ENCODE measurements around the gene S1PR3.

GRCh38 chr9:89046832-89047231 is 55.6 kb downstream of the S1PR3 start:
- TF ChIP-seq, protein P1, sequence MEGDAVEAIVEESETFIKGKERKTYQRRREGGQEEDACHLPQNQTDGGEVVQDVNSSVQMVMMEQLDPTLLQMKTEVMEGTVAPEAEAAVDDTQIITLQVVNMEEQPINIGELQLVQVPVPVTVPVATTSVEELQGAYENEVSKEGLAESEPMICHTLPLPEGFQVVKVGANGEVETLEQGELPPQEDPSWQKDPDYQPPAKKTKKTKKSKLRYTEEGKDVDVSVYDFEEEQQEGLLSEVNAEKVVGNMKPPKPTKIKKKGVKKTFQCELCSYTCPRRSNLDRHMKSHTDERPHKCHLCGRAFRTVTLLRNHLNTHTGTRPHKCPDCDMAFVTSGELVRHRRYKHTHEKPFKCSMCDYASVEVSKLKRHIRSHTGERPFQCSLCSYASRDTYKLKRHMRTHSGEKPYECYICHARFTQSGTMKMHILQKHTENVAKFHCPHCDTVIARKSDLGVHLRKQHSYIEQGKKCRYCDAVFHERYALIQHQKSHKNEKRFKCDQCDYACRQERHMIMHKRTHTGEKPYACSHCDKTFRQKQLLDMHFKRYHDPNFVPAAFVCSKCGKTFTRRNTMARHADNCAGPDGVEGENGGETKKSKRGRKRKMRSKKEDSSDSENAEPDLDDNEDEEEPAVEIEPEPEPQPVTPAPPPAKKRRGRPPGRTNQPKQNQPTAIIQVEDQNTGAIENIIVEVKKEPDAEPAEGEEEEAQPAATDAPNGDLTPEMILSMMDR (conservative IDR thresholded peaks at IDR 0.05; ENCODE audit: low read length): no peak
- no peak for TF ChIP-seq EZH2phosphoT487 (IDR thresholded peaks at IDR 0.05; ENCODE audit: borderline replicate concordance, low read depth, low read length)

Measured in OCI-LY7 (cell line).